Thoracic aorta (tissue), 2 donors: ENCODE results near the gene BRD3. TPM values are rescaled to one million over a fixed set of nuclear protein-coding genes. Genes with fewer than 3 reads are reported as not detected.
A peak's percentile ranks its signal among the peaks of the same experiment; 100 is the strongest.

Experiments used
- ATAC-seq: fragments of 150-250 bp; one replicate; pipeline ENCODE4 v1.8.0; 2017; ENCODE audit warnings: low read depth; ENCODE audit not compliant: insufficient number of reproducible peaks, low FRiP score
- DNase-seq: peaks from one replicate; pipeline ENCODE4 v3.0.0-alpha.2; 2020; ENCODE audit warnings: low spot score
- H3K27ac ChIP-seq, 2 donors: fragments of 200-600 bp; sonication (generic); 1 replicate in 1 of 2; 2 replicates in 1 of 2; pipeline ENCODE4 v1.5.1; 2016; ENCODE audit warnings: mild to moderate bottlenecking in 2 of 2, moderate library complexity in 2 of 2
- H3K27me3 ChIP-seq: fragments of 200-600 bp; sonication (generic); replicated peaks from 2 replicates; pipeline ENCODE4 v1.6.0; 2016; ENCODE audit warnings: mild to moderate bottlenecking; ENCODE audit not compliant: insufficient read depth
- H3K36me3 ChIP-seq: fragments of 200-600 bp; sonication (generic); one replicate; pipeline ENCODE4 v1.5.1; 2016
- H3K4me1 ChIP-seq, 2 donors: fragments of 200-600 bp; sonication (generic); 1 replicate in 1 of 2; 2 replicates in 1 of 2; pipeline versions ENCODE4 v1.5.1 to v1.6.0; 2016; ENCODE audit warnings: low read depth in 2 of 2, mild to moderate bottlenecking in 1 of 2; ENCODE audit not compliant: control insufficient read depth in 1 of 2
- H3K4me3 ChIP-seq: fragments of 200-600 bp; sonication (generic); 2 replicates; pipeline ENCODE4 v1.5.1; 2016; ENCODE audit warnings: mild to moderate bottlenecking
- H3K9me3 ChIP-seq: fragments of 200-600 bp; sonication (generic); 2 replicates; pipeline ENCODE4 v1.5.1; 2016
- CTCF ChIP-seq: fragments of 200-600 bp; sonication (generic); IDR thresholded peaks from one replicate; pipeline ENCODE4 v1.5.1; 2019; ENCODE audit warnings: antibody characterized with exemption
- total RNA-seq, 2 donors: library from RNA; depleted of rRNA; stranded (reverse); fragments of >200 nt; gene quantifications; one replicate each; pipeline versions ENCODE4 v1.1.0 to v1.2.3, GENCODE V29; 2016

The BRD3 gene
- total RNA-seq, 2 donors from 2014 or later: 22.1 to 47.9 TPM

DNA sequence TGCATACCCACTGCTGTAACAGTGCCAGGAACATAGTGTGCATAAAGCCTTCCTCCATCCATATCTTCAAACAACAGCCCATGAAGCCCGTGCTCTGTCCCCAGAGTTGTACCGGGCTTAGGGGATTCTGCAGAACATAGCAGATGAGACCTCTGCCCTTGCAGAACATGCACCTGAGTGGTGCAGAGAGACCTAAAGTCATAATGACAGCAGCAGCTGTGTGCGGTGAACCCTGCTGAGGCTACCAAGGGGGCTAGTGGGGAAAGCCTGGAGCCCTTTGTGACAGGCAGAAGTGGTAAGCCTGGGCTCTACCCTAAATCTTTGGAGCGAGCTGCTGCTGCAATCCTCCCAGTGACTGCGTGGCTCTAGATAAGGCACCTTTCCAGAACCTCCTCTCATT, 32.2 kb upstream of the BRD3 start:
- DNase-seq (no peak), ATAC-seq (no peak)

GRCh38 chr9:134099123-134099761, 31.4 kb upstream of the BRD3 start:
- DNase-seq (no peak), ATAC-seq (no peak)

More for the DNA sequence above, 32.2 kb upstream of the BRD3 start:
- no peak overlapping the region for H3K27ac ChIP-seq
- H3K27me3 ChIP-seq: no peaks in the 10 kb centered on the region
- H3K4me3 ChIP-seq: no peak overlapping the region
- H3K36me3 ChIP-seq: no peaks in the 10 kb centered on the region
- H3K4me1 ChIP-seq: no peaks in the 10 kb centered on the region
- TF ChIP-seq CTCF: no peak
- no peaks in the 10 kb centered on the region for H3K9me3 ChIP-seq

DNA sequence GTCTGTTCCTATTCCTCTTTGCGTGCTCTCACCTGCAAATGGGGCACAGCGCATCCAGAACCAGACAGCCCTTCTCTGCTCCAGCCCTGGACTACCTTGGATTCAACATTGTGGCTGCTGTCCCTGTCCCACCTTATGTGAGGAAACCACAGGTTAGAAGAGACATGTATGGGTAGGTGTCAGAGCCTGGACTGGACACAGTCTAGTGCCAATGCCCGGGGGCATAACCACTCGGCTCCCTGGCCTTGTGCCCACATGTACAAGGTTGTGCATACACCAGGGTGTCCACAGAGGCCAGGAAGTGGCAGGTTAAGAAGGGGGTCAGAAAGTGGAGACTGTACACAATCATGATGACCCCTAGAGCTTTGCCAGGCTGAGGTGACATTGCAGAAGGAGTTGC, 22.1 kb upstream of the BRD3 start:
- no peak overlapping the region for H3K27ac ChIP-seq
- no peak for ATAC-seq
- no peak for DNase-seq
- no peaks in the 10 kb centered on the region for H3K36me3 ChIP-seq
- no peaks in the 10 kb centered on the region for H3K27me3 ChIP-seq
- H3K4me3 ChIP-seq: no peak overlapping the region
- no peak for TF ChIP-seq CTCF
- peaks cover 3% of the 10 kb centered on the region for H3K9me3 ChIP-seq
- H3K4me1 ChIP-seq: no peaks in the 10 kb centered on the region

More at GRCh38 chr9:134099123-134099761, 31.4 kb upstream of the BRD3 start:
- Histone ChIP-seq H3K27me3 (no peaks in the 10 kb centered on the region), H3K27ac (no peak overlapping the region), H3K4me3 (no peak overlapping the region), H3K4me1 (no peaks in the 10 kb centered on the region), H3K36me3 (no peaks in the 10 kb centered on the region), H3K9me3 (no peaks in the 10 kb centered on the region)
- TF ChIP-seq CTCF: peak; percentile 46

DNA sequence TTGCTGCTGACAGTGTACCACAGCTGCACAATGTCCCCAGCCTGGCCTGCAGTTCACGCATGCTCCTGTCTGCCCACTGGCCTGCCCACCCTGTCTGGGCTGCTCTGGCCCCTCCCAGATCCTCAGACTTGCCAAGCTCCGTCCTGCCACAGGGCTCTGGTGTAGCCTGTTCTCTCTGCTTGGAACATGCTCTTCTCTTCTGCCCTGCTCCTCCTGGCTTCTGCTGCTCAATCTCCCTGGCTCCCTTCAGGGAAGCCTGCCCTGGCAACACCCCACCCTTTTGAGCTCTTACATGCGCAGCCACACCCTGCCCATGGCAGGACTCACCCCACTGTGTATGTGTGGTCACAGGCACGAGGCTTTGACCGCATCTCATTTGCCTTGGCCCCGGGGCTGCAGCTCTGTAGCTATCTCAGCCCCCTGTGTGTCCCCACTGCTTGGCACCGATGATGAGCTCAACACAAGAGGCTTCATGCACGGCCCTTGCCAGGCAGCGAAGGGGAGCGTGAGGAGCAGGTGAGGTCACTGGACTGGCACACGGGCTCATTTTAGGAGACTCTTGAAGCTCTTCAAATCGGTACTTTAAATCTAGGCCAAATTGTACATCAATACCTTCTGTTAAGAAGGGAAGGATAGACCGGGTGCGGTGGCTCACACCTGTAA, 20.4 kb upstream of the BRD3 start:
- DNase-seq (no peak), ATAC-seq (no peak)
- no peaks in the 10 kb centered on the region for H3K27me3 ChIP-seq
- TF ChIP-seq CTCF: no peak
- no peak overlapping the region for H3K27ac ChIP-seq
- H3K36me3 ChIP-seq: no peaks in the 10 kb centered on the region
- no peak overlapping the region for H3K4me3 ChIP-seq
- peaks cover 3% of the 10 kb centered on the region for H3K9me3 ChIP-seq
- no peaks in the 10 kb centered on the region for H3K4me1 ChIP-seq

DNA sequence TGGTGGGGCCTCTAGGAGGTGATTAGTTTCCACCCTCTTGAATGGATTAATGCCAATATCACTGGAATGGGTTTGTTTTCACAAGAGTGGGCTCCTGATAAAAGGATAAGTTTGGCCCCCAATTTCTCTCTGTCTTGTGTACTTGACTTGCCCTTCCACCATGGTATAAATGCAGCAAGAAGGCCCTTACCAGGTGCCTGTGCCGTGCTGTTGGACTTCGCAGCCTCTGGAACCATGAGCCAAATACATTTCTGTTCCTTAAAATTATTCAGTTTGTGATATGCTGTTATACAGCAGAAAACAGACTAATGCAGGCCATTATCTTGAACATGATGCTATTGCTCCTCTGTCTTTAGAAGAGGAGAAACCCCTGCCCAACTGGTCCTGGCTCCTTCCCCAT, 17.8 kb upstream of the BRD3 start:
- DNase-seq (no peak), ATAC-seq (no peak)
- Histone ChIP-seq H3K9me3 (peaks cover 3% of the 10 kb centered on the region), H3K4me1 (no peaks in the 10 kb centered on the region), H3K27me3 (no peaks in the 10 kb centered on the region), H3K36me3 (no peaks in the 10 kb centered on the region), H3K27ac (no peak overlapping the region), H3K4me3 (no peak overlapping the region)
- no peak for TF ChIP-seq CTCF
